HCT116 (cell line): ENCODE measurements around the gene COPE. TPM values are rescaled to one million over a fixed set of nuclear protein-coding genes. Genes with fewer than 3 reads are reported as not detected.

Experiments
- ATAC-seq: fragments of 200-7000 bp; cut with Tn5 transposase; 2 replicates; pipeline ENCODE4 v1.9.1; 2020; ENCODE audit warnings: mild to moderate bottlenecking, moderate library complexity
- BruUV-seq: library from RNA; stranded (reverse); fragments of 400-500 nt; replicated peaks from 2 replicates; lab custom pipeline; 2021; lab: Mats Ljungman, UMichigan
- CTCF ChIA-PET: fragments of 300-600 bp; sonication (Branson Sonifier 250); formaldehyde crosslinking; loops from one replicate; lab custom pipeline; 2021; ENCODE audit warnings: antibody characterized with exemption; lab: Charles Lee
- POLR2A ChIA-PET: fragments of 300-600, 350-600 bp; sonication (Branson Sonifier 250); formaldehyde crosslinking; loops from one replicate; lab custom pipeline; 2021; ENCODE audit warnings: antibody characterized with exemption; lab: Charles Lee
- RAD21 ChIA-PET, 2 experiments: fragments of 300-600 bp; sonication (Branson Sonifier 250); formaldehyde crosslinking; loops; one replicate each; lab custom pipeline; 2023; ENCODE audit warnings: low total read pairs in 2 of 2; ENCODE audit not compliant: uncharacterized antibody in 2 of 2, unreplicated experiment in 2 of 2, low non-redundant PET in 1 of 2; lab: Charles Lee
- DNase-seq: peaks from one replicate; pipeline ENCODE4 v3.0.0-alpha.2; 2010; ENCODE audit warnings: low read depth, low spot score
- H2AFZ ChIP-seq: fragments of 200-600 bp; shearing (Covaris generic), sonication (generic); 2 replicates; pipeline ENCODE4 v1.6.1; 2017; ENCODE audit warnings: low read depth, mixed run types, mixed read lengths, antibody characterized with exemption, low read length; ENCODE audit not compliant: poor library complexity, severe bottlenecking
- H3K27ac ChIP-seq: 2 replicates; pipeline ENCODE4 v1.5.1; 2012; ENCODE audit warnings: low read depth, low read length
- H3K27me3 ChIP-seq: fragments of 200-600 bp; sonication (generic); 2 replicates; pipeline ENCODE4 v1.6.1; 2016; ENCODE audit warnings: mixed run types, low read length, mixed read lengths; ENCODE audit not compliant: insufficient read depth
- H3K36me3 ChIP-seq, 2 experiments: fragments of 200-500 bp in 1 of 2; fragments of 200-600 bp in 1 of 2; sonication (Bioruptor generic) in 1 of 2; sonication (generic) in 1 of 2; 2 replicates each; pipeline versions ENCODE4 v1.5.1 to v1.6.1; 2014 to 2016; ENCODE audit warnings: low read length in 2 of 2, inconsistent platforms in 1 of 2, mixed read lengths in 1 of 2, mixed run types in 1 of 2; ENCODE audit not compliant: insufficient read depth in 2 of 2, control insufficient read depth in 1 of 2
- H3K4me1 ChIP-seq, 2 experiments: fragments of 200-600 bp in 1 of 2; sonication (generic) in 1 of 2; 2 replicates each; pipeline versions ENCODE4 v1.5.1 to v1.6.1; 2012 to 2017; ENCODE audit warnings: low read length in 2 of 2, inconsistent platforms in 1 of 2, mild to moderate bottlenecking in 1 of 2, mixed read lengths in 1 of 2, mixed run types in 1 of 2, moderate library complexity in 1 of 2; ENCODE audit not compliant: insufficient read depth in 2 of 2, control insufficient read depth in 1 of 2
- H3K4me2 ChIP-seq: fragments of 200-600 bp; sonication (generic); 2 replicates; pipeline ENCODE4 v1.6.1; 2017; ENCODE audit warnings: mixed run types, low read length, mixed read lengths
- H3K4me3 ChIP-seq, 2 experiments: fragments of 200-600 bp in 1 of 2; sonication (generic) in 1 of 2; replicated peaks in 1 of 2; 2 replicates each; pipeline ENCODE4 v1.5.1; 2011 to 2016; ENCODE audit warnings: low read length in 2 of 2, control low read depth in 1 of 2, low read depth in 1 of 2, mild to moderate bottlenecking in 1 of 2, mixed read lengths in 1 of 2, mixed run types in 1 of 2
- H3K79me2 ChIP-seq: fragments of 200-600 bp; sonication (generic); 2 replicates; pipeline ENCODE4 v1.6.1; 2017; ENCODE audit warnings: mild to moderate bottlenecking, mixed run types, low read length, moderate library complexity, mixed read lengths; ENCODE audit not compliant: insufficient read depth
- H3K9ac ChIP-seq: fragments of 200-600 bp; sonication (generic); 2 replicates; pipeline ENCODE4 v1.6.1; 2016; ENCODE audit warnings: low read length, mixed read lengths
- H3K9me2 ChIP-seq: fragments of 200-600 bp; sonication (generic), shearing (Covaris generic); 2 replicates; pipeline ENCODE4 v1.6.1; 2017; ENCODE audit warnings: mixed run types, mild to moderate bottlenecking, moderate library complexity; ENCODE audit not compliant: insufficient read depth
- H3K9me3 ChIP-seq, 2 experiments: fragments of 200-500 bp in 1 of 2; fragments of 200-600 bp in 1 of 2; sonication (Bioruptor generic) in 1 of 2; sonication (generic) in 1 of 2; 2 replicates each; pipeline ENCODE4 v1.6.1; 2014 to 2017; ENCODE audit warnings: low read length in 2 of 2, mixed read lengths in 2 of 2, inconsistent platforms in 1 of 2, low read depth in 1 of 2, mild to moderate bottlenecking in 1 of 2, mixed run types in 1 of 2, moderate library complexity in 1 of 2; ENCODE audit not compliant: control insufficient read depth in 1 of 2, insufficient read depth in 1 of 2
- H4K20me1 ChIP-seq: fragments of 200-600 bp; sonication (generic), shearing (Covaris generic); 2 replicates; pipeline ENCODE4 v1.6.1; 2017; ENCODE audit warnings: mixed run types, mild to moderate bottlenecking, moderate library complexity; ENCODE audit not compliant: insufficient read depth
- ATF3 ChIP-seq: IDR thresholded peaks from 2 replicates; pipeline ENCODE4 v1.6.1; 2012
- CBX3 ChIP-seq: IDR thresholded peaks from 2 replicates; pipeline ENCODE4 v1.6.1; 2012; ENCODE audit warnings: low read depth
- CTCF ChIP-seq, 3 experiments: fragments of 200-600 bp in 1 of 3; sonication (generic) in 1 of 3; IDR thresholded peaks in 2 of 3; conservative IDR thresholded peaks in 1 of 3; 2 replicates each; pipeline ENCODE4 v1.5.1; 2012 to 2017; ENCODE audit warnings: low read depth in 2 of 3, low read length in 2 of 3, antibody characterized with exemption in 1 of 3, borderline replicate concordance in 1 of 3, control low read depth in 1 of 3, mild to moderate bottlenecking in 1 of 3, mixed read lengths in 1 of 3, mixed run types in 1 of 3, moderate library complexity in 1 of 3; ENCODE audit not compliant: insufficient read depth in 1 of 3
- EGR1 ChIP-seq: IDR thresholded peaks from 2 replicates; pipeline ENCODE4 v1.6.1; 2012; ENCODE audit warnings: low read depth
- ELF1 ChIP-seq: IDR thresholded peaks from 2 replicates; pipeline ENCODE4 v1.6.1; 2012; ENCODE audit warnings: low read depth, borderline replicate concordance
- EZH2 ChIP-seq: fragments of 200-600 bp; sonication (generic); IDR thresholded peaks from 2 replicates; pipeline ENCODE4 v1.6.1; 2017; ENCODE audit warnings: antibody characterized with exemption, mixed run types
- FOSL1 ChIP-seq: IDR thresholded peaks from 2 replicates; pipeline ENCODE4 v1.6.1; 2012; ENCODE audit warnings: low read depth
- JUND ChIP-seq: IDR thresholded peaks from 2 replicates; pipeline ENCODE4 v1.6.1; 2012
- RAD21 ChIP-seq: IDR thresholded peaks from 2 replicates; pipeline ENCODE4 v1.6.1; 2012; ENCODE audit warnings: low read depth, mild to moderate bottlenecking
- SIN3A ChIP-seq: IDR thresholded peaks from 2 replicates; pipeline ENCODE4 v1.6.1; 2012; ENCODE audit warnings: low read depth
- SP1 ChIP-seq: IDR thresholded peaks from 2 replicates; pipeline ENCODE4 v1.6.1; 2012; ENCODE audit warnings: low read depth
- TCF7L2 ChIP-seq: IDR thresholded peaks from 2 replicates; pipeline ENCODE4 v1.7.0; 2011; ENCODE audit warnings: borderline replicate concordance, inconsistent platforms; ENCODE audit not compliant: insufficient read depth, insufficient read length; ENCODE audit errors: extremely low read depth
- YY1 ChIP-seq: IDR thresholded peaks from 2 replicates; pipeline ENCODE4 v1.6.1; 2011; ENCODE audit warnings: low read length, low read depth, moderate library complexity, mild to moderate bottlenecking; ENCODE audit not compliant: insufficient replicate concordance; ENCODE audit errors: extremely low read depth
- ZBTB33 ChIP-seq: IDR thresholded peaks from 2 replicates; pipeline ENCODE4 v1.6.1; 2011; ENCODE audit warnings: mild to moderate bottlenecking, low read length, moderate library complexity; ENCODE audit not compliant: insufficient replicate concordance; ENCODE audit errors: extremely low read depth
- ZNF274 ChIP-seq: fragments of 200-500 bp; sonication (Bioruptor generic); IDR thresholded peaks from 2 replicates; pipeline ENCODE4 v1.6.1; 2014; ENCODE audit warnings: mild to moderate bottlenecking, low read depth, low read length, inconsistent platforms
- intact Hi-C: fragments of 100-400 bp; cut with micrococcal nuclease; formaldehyde crosslinking; loops from 2 replicates; pipeline ENCODE4 v1.10.0; 2022
- total RNA-seq: library from RNA; stranded (reverse); gene quantifications from one replicate; pipeline ENCODE4 v1.2.1, GENCODE V29; 2021; ENCODE audit not compliant: unreplicated experiment

The COPE gene
- total RNA-seq, 1 experiment from 2014 or later, result 263 TPM

GRCh38 chr19:18896421-18896841 is 22.8 kb downstream of the COPE start:
- no peak overlapping the region for H3K4me2 ChIP-seq
- H3K79me2 ChIP-seq, result no peaks in the 10 kb centered on the region
- no TSS peak for BruUV-seq
- no peaks in the 10 kb centered on the region for H4K20me1 ChIP-seq
- ChIA-PET CTCF (no interaction called here), POLR2A (no interaction called here), RAD21 (no interaction called here)
- H3K9me2 ChIP-seq, result no peaks in the 10 kb centered on the region
- peaks cover 0 to 4% of the 10 kb centered on the region in 2 experiments; a peak in 2 of 4 replicates for H3K4me1 ChIP-seq
- no peak overlapping the region for H2AFZ ChIP-seq
- H3K36me3 ChIP-seq, result peaks cover 0 to 8% of the 10 kb centered on the region in 2 experiments; a peak in 3 of 4 replicates
- intact Hi-C loops, result no loop called here
- H3K27ac ChIP-seq, result no peak overlapping the region
- TF ChIP-seq EGR1, result no peak
- TF ChIP-seq TCF7L2, result no peak
- no peak overlapping the region for H3K9ac ChIP-seq
- no peaks in the 10 kb centered on the region for H3K27me3 ChIP-seq
- no peaks in the 10 kb centered on the region for H3K9me3 ChIP-seq
- no peak overlapping the region for H3K4me3 ChIP-seq
- DNase-seq (no peak), ATAC-seq (no peak)

- H3K9me3 ChIP-seq, result no peaks in the 10 kb centered on the region
- ATAC-seq (peak; percentile 19; the same call in 1 of the 2 replicates), DNase-seq (no peak)
- H3K9ac ChIP-seq, result peak within 1 kb of the TSS; percentile 50
- peaks cover 0 to 3% of the 10 kb centered on the region in 2 experiments; a peak in 1 of 4 replicates for H3K36me3 ChIP-seq
- peak within 1 kb of the TSS; percentile 35 to 56 for H3K4me3 ChIP-seq
- ChIA-PET RAD21 (no interaction called here), POLR2A (no interaction called here), CTCF (no interaction called here)
- intact Hi-C loops, result loop anchor here (1.0 kb wide), 1 partner anchor 90 kb away; no protein-coding TSS in a partner anchor
- no peaks in the 10 kb centered on the region for H3K27me3 ChIP-seq
- peak within 1 kb of the TSS; percentile 40; the same call in 1 of the 2 replicates for H3K27ac ChIP-seq
- no peak within 1 kb of the TSS for H2AFZ ChIP-seq
- BruUV-seq, result no TSS peak
- H3K9me2 ChIP-seq, result no peaks in the 10 kb centered on the region
- no peak for TF ChIP-seq ELF1
- TF ChIP-seq TCF7L2, result no peak
- TF ChIP-seq SP1, result no peak
- TF ChIP-seq EGR1, result no peak
- no peak for TF ChIP-seq FOSL1
- TF ChIP-seq YY1, result no peak
- TF ChIP-seq EZH2, result no peak
- TF ChIP-seq CBX3, result no peak
- no peak for TF ChIP-seq ZNF274
- TF ChIP-seq SIN3A, result no peak
- no peak for TF ChIP-seq CTCF (IDR thresholded peaks at IDR 0.05 in 2 of 3, conservative IDR thresholded peaks at IDR 0.05 in 1 of 3; ENCODE audit: borderline replicate concordance in 1 of 3, insufficient read depth in 1 of 3, low read depth in 2 of 3, low read length in 2 of 3)
- no peak for TF ChIP-seq ZBTB33
- TF ChIP-seq JUND, result no peak
- TF ChIP-seq RAD21, result no peak
- TF ChIP-seq ATF3, result no peak
- H4K20me1 ChIP-seq, result no peaks in the 10 kb centered on the region
- peaks cover 0 to 4% of the 10 kb centered on the region in 2 experiments; a peak in 2 of 4 replicates for H3K4me1 ChIP-seq
- H3K4me2 ChIP-seq, result peak within 1 kb of the TSS; percentile 74
- H3K79me2 ChIP-seq, result no peaks in the 10 kb centered on the region
These were observed 23.3 kb downstream of the COPE start, which contains the start of gene CERS1 for GRCh38 chr19:18895824-18896341. Gene CERS1 (minus strand): TSS chr19:18896158. CDS start chr19:18896072, 86 bp downstream.
